GM13976 (cell line): ENCODE data around the gene MAPK14.

Source experiments
- DNase-seq: peaks from one replicate; pipeline ENCODE4 v3.0.0; 2012; ENCODE audit warnings: low spot score
- CTCF ChIP-seq: IDR thresholded peaks from 2 replicates; pipeline ENCODE4 v1.5.1; 2012; ENCODE audit warnings: borderline replicate concordance, mild to moderate bottlenecking; ENCODE audit not compliant: insufficient read depth; ENCODE audit errors: extremely low read depth, missing control alignments, control extremely low read depth
- in situ Hi-C: fragments of 300-500 bp; cut with MboI; formaldehyde crosslinking; loops from one replicate; pipeline ENCODE4 v1.12.0; 2022; ENCODE audit warnings: low sequenced_read_pairs, mixed read lengths, inconsistent platforms; ENCODE audit not compliant: unreplicated experiment

Gene MAPK14

GRCh38 chr6:36065916-36066315 lies 38.3 kb downstream of the MAPK14 start:
- in situ Hi-C loops, result no loop called here
- DNase-seq, result no peak
- TF ChIP-seq CTCF, result no peak

GRCh38 chr6:36066817-36067216 lies 39.2 kb downstream of the MAPK14 start:
- TF ChIP-seq CTCF, result no peak
- in situ Hi-C loops, result no loop called here
- DNase-seq, result no peak

- DNase-seq, result no peak
- no peak for TF ChIP-seq CTCF
- in situ Hi-C loops, result no loop called here
Observed at GRCh38 chr6:36067374-36068011, 39.9 kb downstream of the MAPK14 start.

GRCh38 chr6:36068012-36068392 lies 40.4 kb downstream of the MAPK14 start:
- in situ Hi-C loops, result no loop called here
- DNase-seq, result no peak
- TF ChIP-seq CTCF, result no peak

GRCh38 chr6:36068586-36068985 lies 41.0 kb downstream of the MAPK14 start:
- TF ChIP-seq CTCF, result no peak
- in situ Hi-C loops, result no loop called here
- DNase-seq, result no peak

- no peak for DNase-seq
- in situ Hi-C loops, result no loop called here
- no peak for TF ChIP-seq CTCF
Observed at GRCh38 chr6:36069573-36069972, 42.0 kb downstream of the MAPK14 start.
